Measurements from ENCODE around the gene TMLHE. TPM values are rescaled to one million over a fixed set of nuclear protein-coding genes. Genes with fewer than 3 reads are reported as not detected.
"Not testable (repeated sequence)": the region's sequence is repeated elsewhere in the genome, so short reads cannot be mapped to it uniquely, and the experiment has no call there.

TMLHE gene

DNA sequence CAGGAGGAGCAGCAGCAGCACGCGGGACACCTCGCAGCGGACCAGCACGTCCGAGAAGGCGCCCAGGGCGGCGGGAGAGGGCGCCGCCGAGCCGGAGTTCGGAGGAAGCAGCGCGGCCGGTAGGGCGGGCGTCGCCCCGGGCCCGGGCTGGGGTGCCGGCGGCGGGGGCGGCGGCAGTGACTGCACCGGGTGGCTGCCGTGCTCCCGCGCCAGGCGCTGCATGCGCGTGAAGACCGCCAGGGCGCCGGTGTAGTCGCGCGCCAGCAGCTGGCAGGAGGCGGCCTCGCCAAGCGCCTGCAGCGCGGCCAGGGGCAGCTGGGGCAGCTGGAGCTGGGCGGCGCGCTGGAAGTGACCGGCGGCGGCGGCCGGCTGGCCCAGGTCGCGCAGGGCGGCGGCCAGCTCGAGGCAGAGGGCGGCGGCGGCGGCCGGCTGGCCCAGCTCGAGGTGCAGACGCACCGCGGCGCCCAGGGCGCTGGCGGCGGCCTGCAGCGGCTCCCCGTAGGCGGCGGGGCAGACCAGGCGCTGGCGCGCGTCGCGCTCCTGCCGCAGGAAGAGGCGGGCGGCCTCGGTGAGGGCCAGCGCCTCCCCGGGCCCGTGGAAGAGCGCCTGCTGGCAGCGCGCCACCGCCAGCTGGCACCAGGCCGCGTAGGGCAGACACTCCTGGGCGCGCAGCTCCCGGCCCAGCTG, 154.8 kb downstream of the TMLHE start:
- not testable (repeated sequence) for H4K5ac ChIP-seq (ENCODE audit: low read length); H3K36me3 ChIP-seq (ENCODE audit: control insufficient read depth, insufficient read depth, low read length); H3K18ac ChIP-seq (ENCODE audit: low read length); DNase-seq; H3K79me2 ChIP-seq (ENCODE audit: control insufficient read depth, insufficient read depth, low read length); H3K23ac ChIP-seq (ENCODE audit: low read length); H2BK15ac ChIP-seq (replicated peaks; ENCODE audit: low read depth); H3K27me3 ChIP-seq (ENCODE audit: insufficient read depth, low read length, poor library complexity); H2BK120ac ChIP-seq (ENCODE audit: low read depth, low read length); H3K79me1 ChIP-seq (ENCODE audit: low read length); H3K9ac ChIP-seq (ENCODE audit: low read length); H3K4me3 ChIP-seq (ENCODE audit: low read length); H3K4ac ChIP-seq (ENCODE audit: low read depth, low read length); H3K4me1 ChIP-seq (ENCODE audit: control insufficient read depth, low read depth, low read length); H3K4me2 ChIP-seq (ENCODE audit: low read length); H3K56ac ChIP-seq (ENCODE audit: low read length); H4K8ac ChIP-seq (ENCODE audit: low read depth, low read length); H3K27ac ChIP-seq (ENCODE audit: low read depth, low read length); H2AK5ac ChIP-seq (ENCODE audit: low read length); H2BK5ac ChIP-seq (ENCODE audit: low read length)
- no CpG with 5 or more reads among the region's 97 CpGs for WGBS (ENCODE audit: extremely low coverage, insufficient coverage, low lambda C conversion rate)

DNA sequence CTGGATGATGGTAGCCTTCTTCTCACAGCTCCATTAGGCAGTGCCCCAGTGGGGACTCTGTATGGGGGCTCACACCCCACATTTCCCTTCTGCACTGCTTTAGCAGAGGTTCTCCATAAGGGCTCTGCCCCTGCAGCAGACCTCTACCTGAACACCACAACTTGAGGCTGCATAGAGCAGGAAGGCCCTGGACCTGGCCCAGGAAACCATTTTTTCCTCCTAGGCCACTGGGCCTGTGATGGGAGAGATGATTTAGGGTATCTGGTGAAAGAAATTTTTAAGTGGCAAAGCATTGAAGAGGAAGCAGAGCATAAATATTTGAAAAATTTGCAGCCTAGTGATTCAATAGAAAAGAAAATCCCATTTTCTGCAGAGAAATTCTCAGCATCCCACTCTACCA, 171.7 kb downstream of the TMLHE start:
- Histone ChIP-seq H2BK120ac (ENCODE audit: low read depth, low read length) (no peak overlapping the region), H3K18ac (ENCODE audit: low read length) (no peak overlapping the region), H3K79me2 (ENCODE audit: control insufficient read depth, insufficient read depth, low read length) (no peaks in the 10 kb centered on the region), H3K79me1 (ENCODE audit: low read length) (no peaks in the 10 kb centered on the region), H3K36me3 (ENCODE audit: control insufficient read depth, insufficient read depth, low read length) (no peaks in the 10 kb centered on the region), H3K4me1 (ENCODE audit: control insufficient read depth, low read depth, low read length) (no peaks in the 10 kb centered on the region), H2BK15ac (replicated peaks; ENCODE audit: low read depth) (no peak overlapping the region), H3K27me3 (ENCODE audit: insufficient read depth, low read length, poor library complexity) (no peaks in the 10 kb centered on the region), H2AK5ac (ENCODE audit: low read length) (no peak overlapping the region), H3K56ac (ENCODE audit: low read length) (no peak overlapping the region), H2BK5ac (ENCODE audit: low read length) (no peak overlapping the region), H3K4ac (ENCODE audit: low read depth, low read length) (no peak overlapping the region), H3K27ac (ENCODE audit: low read depth, low read length) (no peak overlapping the region), H3K9ac (ENCODE audit: low read length) (no peak overlapping the region), H4K5ac (ENCODE audit: low read length) (no peak overlapping the region), H3K4me3 (ENCODE audit: low read length) (no peak overlapping the region), H3K23ac (ENCODE audit: low read length) (no peak overlapping the region), H4K8ac (ENCODE audit: low read depth, low read length) (no peak overlapping the region), H3K4me2 (ENCODE audit: low read length) (no peak overlapping the region)
- no peak for DNase-seq

Small RNAs within 50 kb of the gene (small RNA-seq; reads per million reads assigned to genes)
- not detected for gene MIR1184-3 (ENCODE audit: insufficient read depth)

Data from mesendoderm (in vitro differentiated cells).